Activated B cell treated with CpG ODN at 0.5 μM for 24 hours (primary cell): ENCODE data around the gene CDH15. TPM values are rescaled to one million over a fixed set of nuclear protein-coding genes. Genes with fewer than 3 reads are reported as not detected.

Source experiments
- ATAC-seq: fragments of 200-7000 bp; cut with Tn5 transposase; one replicate; pipeline ENCODE4 v1.10.0; 2021; ENCODE audit warnings: low read depth, mild to moderate bottlenecking, moderate library complexity
- CTCF ChIA-PET: fragments of 350-600 bp; sonication (Branson Sonifier 250); formaldehyde crosslinking; loops from one replicate; lab custom pipeline; 2021; ENCODE audit warnings: antibody characterized with exemption; lab: Charles Lee
- POLR2A ChIA-PET: fragments of 350-600 bp; sonication (Branson Sonifier 250); formaldehyde crosslinking; loops from one replicate; lab custom pipeline; 2021; ENCODE audit warnings: antibody characterized with exemption; lab: Charles Lee
- DNase-seq: peaks from one replicate; pipeline ENCODE4 v3.0.0; 2022
- H3K27ac Mint-ChIP-seq: one replicate; pipeline ENCODE4 v1.8.0; 2020; ENCODE audit warnings: mixed read lengths
- H3K27me3 Mint-ChIP-seq: one replicate; pipeline ENCODE4 v1.8.0; 2021; ENCODE audit warnings: mixed read lengths
- H3K36me3 Mint-ChIP-seq: one replicate; pipeline ENCODE4 v1.8.0; 2021; ENCODE audit warnings: low read depth, mixed read lengths
- H3K4me1 Mint-ChIP-seq: one replicate; pipeline ENCODE4 v1.8.0; 2021; ENCODE audit warnings: mixed read lengths
- H3K4me3 Mint-ChIP-seq: one replicate; pipeline ENCODE4 v1.8.0; 2020; ENCODE audit warnings: mild to moderate bottlenecking, mixed read lengths
- H3K9me3 Mint-ChIP-seq: one replicate; pipeline ENCODE4 v1.8.0; 2020; ENCODE audit warnings: mixed read lengths
- intact Hi-C: fragments of 100-400 bp; cut with micrococcal nuclease; formaldehyde crosslinking; loops from one replicate; pipeline ENCODE4 v1.15.1; 2024
- total RNA-seq: library from RNA; stranded (reverse); gene quantifications from 2 replicates; pipeline ENCODE4 v1.2.3, GENCODE V29; 2022
- TF ChIP-seq, protein P1 (sequence below): fragments of 200-600 bp; IDR thresholded peaks from one replicate; pipeline ENCODE4 v1.8.0; 2022; ENCODE audit warnings: antibody characterized with exemption, mild to moderate bottlenecking

CDH15 gene
- total RNA-seq, 1 donor from 2014 or later, result not detected

DNA sequence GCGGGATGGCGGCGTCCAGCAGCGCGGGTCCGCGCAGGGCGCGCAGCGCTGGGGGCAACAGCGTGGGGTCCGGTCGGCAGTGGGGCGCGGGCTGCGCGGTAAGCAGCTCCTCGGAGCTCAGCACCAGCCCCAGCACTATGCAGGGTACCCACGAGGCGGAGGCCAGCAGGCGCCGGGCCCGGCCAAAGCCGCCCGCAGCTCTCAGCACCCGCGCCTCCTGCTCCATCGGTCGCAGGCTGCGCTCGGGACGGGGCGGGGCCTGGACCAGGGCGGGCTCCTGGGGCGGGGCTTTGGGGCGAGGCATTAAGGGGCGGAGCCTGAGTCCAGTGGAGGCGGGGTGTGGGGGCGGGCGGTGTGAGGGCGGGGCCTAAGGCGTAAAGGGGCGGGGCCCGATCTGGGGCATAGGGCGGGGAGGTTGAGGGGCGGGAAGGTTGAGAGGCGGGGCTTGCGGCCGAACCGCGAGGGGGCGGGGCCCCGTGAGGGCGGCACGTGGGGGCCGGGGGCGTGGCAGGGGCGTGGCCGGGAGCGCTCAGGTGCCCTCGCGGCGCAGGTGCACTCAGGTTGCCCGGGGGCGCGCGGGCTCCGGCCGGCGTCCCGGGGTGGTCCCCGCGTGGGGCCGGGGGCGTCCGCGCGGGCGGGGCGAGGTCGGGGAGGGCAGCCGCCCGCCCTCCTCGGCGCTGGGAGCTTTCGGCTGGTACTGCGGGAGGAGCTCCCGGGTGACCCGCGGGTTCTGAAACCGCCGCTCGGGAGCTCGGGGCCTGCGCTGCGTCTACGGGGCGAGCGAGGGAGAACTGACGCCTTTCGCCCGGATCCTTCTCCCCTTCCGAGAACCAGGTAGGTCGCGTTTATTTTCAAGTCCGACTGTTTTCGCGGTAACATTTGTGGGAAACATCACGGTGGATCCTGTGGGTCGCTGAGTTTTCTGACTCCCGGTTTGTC, 30.2 kb downstream of the CDH15 start:
- Mint-ChIP-seq H3K4me3 (peak overlapping the region; percentile 67), H3K9me3 (peaks cover 6% of the 10 kb centered on the region), H3K27me3 (peaks cover 37% of the 10 kb centered on the region), H3K36me3 (no peaks in the 10 kb centered on the region), H3K27ac (no peak overlapping the region), H3K4me1 (peaks cover 14% of the 10 kb centered on the region)
- ChIA-PET POLR2A (interaction anchor here (1.0 kb wide), 1 partner anchor 16 kb away, joined by 3 read pairs; the partner anchor contains the start of gene ZNF778), CTCF (no interaction called here)
- ATAC-seq, result peak; percentile 97
- TF ChIP-seq, protein P1, sequence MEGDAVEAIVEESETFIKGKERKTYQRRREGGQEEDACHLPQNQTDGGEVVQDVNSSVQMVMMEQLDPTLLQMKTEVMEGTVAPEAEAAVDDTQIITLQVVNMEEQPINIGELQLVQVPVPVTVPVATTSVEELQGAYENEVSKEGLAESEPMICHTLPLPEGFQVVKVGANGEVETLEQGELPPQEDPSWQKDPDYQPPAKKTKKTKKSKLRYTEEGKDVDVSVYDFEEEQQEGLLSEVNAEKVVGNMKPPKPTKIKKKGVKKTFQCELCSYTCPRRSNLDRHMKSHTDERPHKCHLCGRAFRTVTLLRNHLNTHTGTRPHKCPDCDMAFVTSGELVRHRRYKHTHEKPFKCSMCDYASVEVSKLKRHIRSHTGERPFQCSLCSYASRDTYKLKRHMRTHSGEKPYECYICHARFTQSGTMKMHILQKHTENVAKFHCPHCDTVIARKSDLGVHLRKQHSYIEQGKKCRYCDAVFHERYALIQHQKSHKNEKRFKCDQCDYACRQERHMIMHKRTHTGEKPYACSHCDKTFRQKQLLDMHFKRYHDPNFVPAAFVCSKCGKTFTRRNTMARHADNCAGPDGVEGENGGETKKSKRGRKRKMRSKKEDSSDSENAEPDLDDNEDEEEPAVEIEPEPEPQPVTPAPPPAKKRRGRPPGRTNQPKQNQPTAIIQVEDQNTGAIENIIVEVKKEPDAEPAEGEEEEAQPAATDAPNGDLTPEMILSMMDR, result no peak
- intact Hi-C loops, result loop anchor here (1.0 kb wide), 1 partner anchor 30 kb away; the partner anchor contains the start of gene CDH15
- peak; percentile 72 for DNase-seq

DNA sequence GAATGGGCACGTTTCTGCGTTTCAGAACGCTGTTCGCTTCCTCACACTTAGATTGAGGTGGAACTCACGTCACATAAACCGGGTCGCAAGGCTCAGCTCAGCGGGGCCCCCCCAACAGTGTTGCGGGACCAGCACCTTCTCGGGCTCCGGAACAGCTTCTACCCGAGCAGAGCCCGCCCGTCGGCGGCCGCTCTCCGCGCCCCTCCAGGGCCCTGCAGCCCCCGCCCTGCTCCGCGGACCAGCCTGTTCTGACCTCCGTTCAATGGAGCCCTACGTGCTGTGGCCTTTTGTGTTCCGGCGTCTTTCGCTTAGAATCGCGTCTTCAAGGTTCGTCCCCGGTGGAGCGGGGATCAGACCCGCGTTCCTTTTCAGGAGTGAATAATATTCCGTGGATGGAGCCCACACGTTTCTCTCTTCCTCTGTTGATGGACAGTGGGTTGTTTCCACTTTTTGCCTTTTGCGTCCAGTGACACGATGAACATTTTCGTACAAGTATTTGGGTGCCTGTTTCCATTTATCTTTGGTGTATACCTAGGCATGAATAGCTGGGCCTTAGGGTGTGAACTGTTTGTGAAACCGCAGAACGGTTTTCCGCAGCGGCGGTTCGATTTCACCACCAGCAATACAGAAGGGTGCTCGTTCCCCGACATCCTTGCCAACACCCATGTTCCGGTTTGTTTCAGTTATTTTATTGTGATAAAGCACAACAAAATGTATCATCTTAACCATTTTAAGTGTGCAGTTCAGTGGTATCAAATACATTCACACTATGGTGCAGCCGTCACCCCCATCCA, 31.1 kb downstream of the CDH15 start:
- Mint-ChIP-seq H3K27ac (no peak overlapping the region), H3K9me3 (peaks cover 6% of the 10 kb centered on the region), H3K4me1 (peaks cover 14% of the 10 kb centered on the region), H3K27me3 (peaks cover 38% of the 10 kb centered on the region), H3K4me3 (peak overlapping the region; percentile 67), H3K36me3 (no peaks in the 10 kb centered on the region)
- POLR2A ChIA-PET, result interaction anchor here (0.9 kb wide), 1 partner anchor 15 kb away, joined by 3 read pairs; the partner anchor contains the start of gene ZNF778
- TF ChIP-seq, protein P1, result no peak
- no peak for ATAC-seq
- DNase-seq, result no peak
- intact Hi-C loops, result no loop called here
- CTCF ChIA-PET, result no interaction called here

DNA sequence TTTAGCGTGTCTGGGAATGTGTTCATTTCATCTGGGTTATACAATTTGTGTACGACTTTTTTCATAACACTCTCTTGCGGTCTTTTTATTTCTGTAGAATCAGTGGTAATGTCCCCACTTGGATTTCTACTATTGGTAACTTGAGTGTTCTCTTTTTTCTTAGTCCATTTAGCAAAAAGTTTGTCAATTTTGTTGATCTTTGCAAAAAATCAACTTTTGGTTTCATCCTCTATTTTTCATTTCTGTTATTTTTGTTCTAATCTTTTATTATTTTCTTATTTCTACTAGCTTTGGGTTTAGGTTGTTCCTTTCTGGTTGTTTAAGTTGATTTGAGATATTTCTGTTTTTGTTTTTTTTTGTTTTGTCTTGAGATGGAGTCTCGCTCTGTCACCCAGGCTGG, 36.4 kb downstream of the CDH15 start:
- ATAC-seq, result no peak

DNA sequence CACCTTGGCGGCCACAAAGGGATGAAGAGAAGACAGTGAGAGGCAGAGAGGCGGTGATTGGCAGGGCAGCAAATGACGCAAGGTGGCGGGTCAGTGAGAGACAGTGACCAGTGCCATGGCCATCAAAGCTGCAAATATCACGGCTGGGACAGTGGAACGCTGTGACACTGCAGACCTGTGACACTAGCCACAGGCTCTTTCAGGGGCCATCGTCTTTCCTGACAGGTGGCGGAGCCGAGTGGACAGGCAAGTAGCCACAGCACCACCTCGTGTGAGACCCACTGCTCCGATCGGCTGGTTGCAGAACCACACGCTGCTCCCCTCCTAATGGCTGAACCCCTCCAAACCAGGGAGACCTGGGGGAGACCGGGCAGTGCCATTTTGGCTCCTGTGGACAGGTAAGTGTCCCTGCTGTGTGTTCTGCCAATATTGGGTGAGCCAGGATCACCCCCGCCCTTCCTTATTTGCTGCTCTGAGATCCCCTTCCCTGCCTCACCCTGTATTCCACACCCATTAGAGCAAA, 38.0 kb downstream of the CDH15 start:
- no peak overlapping the region for H3K4me3 Mint-ChIP-seq
- ChIA-PET POLR2A (no interaction called here), CTCF (no interaction called here)
- no peak for ATAC-seq
- no peaks in the 10 kb centered on the region for H3K9me3 Mint-ChIP-seq
- H3K27ac Mint-ChIP-seq, result no peak overlapping the region
- TF ChIP-seq, protein P1, result no peak
- H3K4me1 Mint-ChIP-seq, result peaks cover 2% of the 10 kb centered on the region
- H3K27me3 Mint-ChIP-seq, result peaks cover 23% of the 10 kb centered on the region
- intact Hi-C loops, result loop anchor here (10.0 kb wide), 2 partner anchors 575 to 765 kb away; partner anchors contain the start of gene IL17C
- DNase-seq, result no peak
- H3K36me3 Mint-ChIP-seq, result no peaks in the 10 kb centered on the region

More for the DNA sequence above, 36.4 kb downstream of the CDH15 start:
- TF ChIP-seq, protein P1, result no peak
- Mint-ChIP-seq H3K4me3 (no peak overlapping the region), H3K9me3 (peaks cover 2% of the 10 kb centered on the region), H3K36me3 (no peaks in the 10 kb centered on the region), H3K27ac (no peak overlapping the region), H3K4me1 (peaks cover 4% of the 10 kb centered on the region), H3K27me3 (peaks cover 32% of the 10 kb centered on the region)
- no peak for DNase-seq
- POLR2A ChIA-PET, result no interaction called here
- intact Hi-C loops, result no loop called here
- CTCF ChIA-PET, result interaction anchor here (0.6 kb wide), 1 partner anchor 41 kb away, joined by 3 read pairs; no protein-coding TSS in a partner anchor
